Tibial artery (tissue), 4 donors: ENCODE data around the gene MAST4.

Source experiments
- DNase-seq, 2 donors: peaks; one replicate each; pipeline ENCODE4 v3.0.0-alpha.2; 2019
- H3K27ac ChIP-seq, 2 donors: fragments of 200-600 bp; sonication (generic) in 1 of 2; 1 replicate in 1 of 2; 2 replicates in 1 of 2; pipeline ENCODE4 v1.5.1; 2018 to 2019; ENCODE audit warnings: mild to moderate bottlenecking in 1 of 2
- H3K27me3 ChIP-seq, 2 donors: fragments of 200-600 bp; sonication (generic) in 1 of 2; one replicate each; pipeline versions ENCODE4 v1.5.1 to v1.6.0; 2016 to 2019
- H3K36me3 ChIP-seq, 3 donors: fragments of 200-600 bp; sonication (generic) in 2 of 3; one replicate each; pipeline ENCODE4 v1.5.1; 2016 to 2019; ENCODE audit warnings: mild to moderate bottlenecking in 2 of 3
- H3K4me1 ChIP-seq, 4 donors: fragments of 200-600 bp; sonication (generic) in 2 of 4; 1 replicate in 3 of 4; 2 replicates in 1 of 4; pipeline ENCODE4 v1.5.1; 2016 to 2019
- H3K4me3 ChIP-seq, 2 donors: fragments of 200-600 bp; sonication (generic) in 1 of 2; 1 replicate in 1 of 2; 2 replicates in 1 of 2; pipeline ENCODE4 v1.5.1; 2018 to 2019; ENCODE audit warnings: mild to moderate bottlenecking in 2 of 2
- H3K9me3 ChIP-seq, 3 donors: fragments of 200-600 bp; sonication (generic) in 1 of 3; one replicate each; pipeline ENCODE4 v1.5.1; 2016 to 2019
- CTCF ChIP-seq, 2 experiments: fragments of 200-600 bp in 1 of 2; fragments of 450-650 bp in 1 of 2; IDR thresholded peaks; one replicate each; pipeline ENCODE4 v1.5.1; 2017 to 2019; ENCODE audit warnings: antibody characterized with exemption in 2 of 2, mild to moderate bottlenecking in 1 of 2, moderate library complexity in 1 of 2
- intact Hi-C: fragments of 100-400 bp; cut with DNase I; formaldehyde crosslinking; loops from one replicate; pipeline ENCODE4 v1.15.0; 2023; ENCODE audit warnings: low total_unique reads

The MAST4 gene

DNA sequence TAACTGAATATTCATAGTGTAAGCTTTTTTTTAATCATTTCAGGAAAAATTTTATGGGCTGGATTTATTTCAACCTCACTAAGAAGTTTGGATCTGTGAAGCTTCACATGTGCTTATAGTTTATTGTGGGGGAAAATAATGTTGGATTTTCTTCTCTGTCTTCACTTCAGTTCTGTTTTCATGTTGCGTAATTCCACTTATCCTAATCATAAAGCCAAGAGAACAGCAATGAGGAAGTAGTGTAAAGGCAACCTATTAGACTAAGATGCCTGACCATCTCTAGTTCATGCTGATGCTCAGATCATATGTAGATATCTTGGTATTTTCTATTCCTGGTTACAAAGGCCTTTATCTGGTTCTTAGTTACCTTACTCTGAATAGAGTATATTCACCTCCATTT, 550.4 kb downstream of the MAST4 start:
- Histone ChIP-seq H3K9me3 (no peaks in the 10 kb centered on the region), H3K4me3 (no peak overlapping the region), H3K27me3 (no peaks in the 10 kb centered on the region), H3K4me1 (no peaks in the 10 kb centered on the region), H3K27ac (no peak overlapping the region), H3K36me3 (peaks cover 45 to 76% (median 61%) of the 10 kb centered on the region in 3 donors)
- no peak for DNase-seq
- intact Hi-C loops: loop anchor here (10.0 kb wide), 1 partner anchor 332 kb away; no protein-coding TSS in a partner anchor
- TF ChIP-seq CTCF (IDR thresholded peaks at IDR 0.05): no peak

- H3K4me3 ChIP-seq: no peak overlapping the region
- TF ChIP-seq CTCF (IDR thresholded peaks at IDR 0.05): no peak
- DNase-seq: no peak
- H3K9me3 ChIP-seq: no peaks in the 10 kb centered on the region
- no peaks in the 10 kb centered on the region for H3K4me1 ChIP-seq
- peaks cover 45 to 73% (median 61%) of the 10 kb centered on the region in 3 donors for H3K36me3 ChIP-seq
- intact Hi-C loops: loop anchor here (10.0 kb wide), 1 partner anchor 332 kb away; no protein-coding TSS in a partner anchor
- no peaks in the 10 kb centered on the region for H3K27me3 ChIP-seq
- no peak overlapping the region for H3K27ac ChIP-seq
Measured at GRCh38 chr5:67146981-67147380, 550.8 kb downstream of the MAST4 start.

- no peaks in the 10 kb centered on the region for H3K27me3 ChIP-seq
- no peak for TF ChIP-seq CTCF (IDR thresholded peaks at IDR 0.05)
- H3K36me3 ChIP-seq: peaks cover 40 to 70% (median 60%) of the 10 kb centered on the region in 3 donors
- H3K27ac ChIP-seq: no peak overlapping the region
- DNase-seq: no peak
- no peaks in the 10 kb centered on the region for H3K4me1 ChIP-seq
- no peak overlapping the region for H3K4me3 ChIP-seq
- no peaks in the 10 kb centered on the region for H3K9me3 ChIP-seq
- intact Hi-C loops: loop anchor here (10.0 kb wide), 1 partner anchor 333 kb away; no protein-coding TSS in a partner anchor
Measured at GRCh38 chr5:67147760-67148159, 551.6 kb downstream of the MAST4 start.

GRCh38 chr5:67149057-67149950, 553.1 kb downstream of the MAST4 start:
- DNase-seq: no peak
- Histone ChIP-seq H3K36me3 (peaks cover 38 to 71% (median 51%) of the 10 kb centered on the region in 3 donors), H3K27ac (no peak overlapping the region), H3K27me3 (no peaks in the 10 kb centered on the region), H3K4me1 (no peaks in the 10 kb centered on the region), H3K4me3 (no peak overlapping the region), H3K9me3 (no peaks in the 10 kb centered on the region)
- TF ChIP-seq CTCF (IDR thresholded peaks at IDR 0.05): no peak
- intact Hi-C loops: loop anchor here (10.0 kb wide), 1 partner anchor 335 kb away; no protein-coding TSS in a partner anchor

DNA sequence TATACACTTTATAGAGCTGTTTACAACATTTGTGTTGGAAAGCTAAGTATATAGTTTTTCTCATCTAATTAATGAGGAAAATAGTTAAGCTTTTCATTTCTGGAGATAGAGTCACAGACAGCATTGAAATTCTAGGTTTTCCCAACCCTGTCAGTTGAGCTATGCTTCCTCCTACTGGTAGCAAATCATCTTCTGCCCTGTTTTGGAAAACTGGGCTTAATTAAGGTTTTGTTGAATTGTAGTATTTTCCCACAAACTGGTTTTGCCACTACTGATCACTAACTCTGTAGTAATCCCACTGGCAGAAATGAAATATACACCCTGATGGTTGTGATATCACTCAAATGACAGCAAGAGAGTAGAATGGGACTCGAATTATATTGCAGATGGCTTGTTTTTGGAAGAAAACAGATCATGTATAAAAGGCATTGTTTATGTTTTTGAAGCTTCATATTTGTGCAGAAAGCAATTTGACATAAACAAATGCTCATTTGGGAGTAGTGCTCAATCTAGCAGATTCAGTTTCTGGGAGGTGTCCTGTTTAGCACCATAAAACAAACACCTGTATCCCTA, 553.8 kb downstream of the MAST4 start:
- H3K27ac ChIP-seq: no peak overlapping the region
- peaks cover 31 to 71% (median 50%) of the 10 kb centered on the region in 3 donors for H3K36me3 ChIP-seq
- H3K27me3 ChIP-seq: no peaks in the 10 kb centered on the region
- intact Hi-C loops: loop anchor here (10.0 kb wide), 1 partner anchor 335 kb away; no protein-coding TSS in a partner anchor
- peak; percentile 28 to 35 for TF ChIP-seq CTCF (IDR thresholded peaks at IDR 0.05)
- no peak overlapping the region for H3K4me3 ChIP-seq
- no peaks in the 10 kb centered on the region for H3K9me3 ChIP-seq
- H3K4me1 ChIP-seq: no peaks in the 10 kb centered on the region
- DNase-seq: no peak
